NCI-H1694 (cell line): ENCODE measurements around the gene HOMER2.
"Not testable (repeated sequence)": the region's sequence is repeated elsewhere in the genome, so short reads cannot be mapped to it uniquely, and the experiment has no call there.

Experiments
- DNase-seq: peaks from one replicate; lab custom pipeline; 2025; lab: John Stamatoyannopoulos, UW

HOMER2 gene

GRCh38 chr15:82964890-82965289, 12.4 kb upstream of the HOMER2 start:
- no peak for DNase-seq

GRCh38 chr15:82963471-82964341, 11.2 kb upstream of the HOMER2 start:
- no peak for DNase-seq

- no peak for DNase-seq
Measured at GRCh38 chr15:82960766-82961165, 8.2 kb upstream of the HOMER2 start.

- no peak for DNase-seq
Measured at GRCh38 chr15:82959423-82959822, 6.9 kb upstream of the HOMER2 start.

GRCh38 chr15:82958638-82959037, 6.1 kb upstream of the HOMER2 start:
- no peak for DNase-seq

- DNase-seq: no peak
Measured at GRCh38 chr15:82951472-82952157, 905 bp downstream of the HOMER2 start.

- no peak for DNase-seq
Measured at GRCh38 chr15:82950746-82951370, 1.7 kb downstream of the HOMER2 start.

- no peak for DNase-seq
Measured at GRCh38 chr15:82950295-82950694, 2.2 kb downstream of the HOMER2 start.

- no peak for DNase-seq
Measured at GRCh38 chr15:82946155-82946701, 6.3 kb downstream of the HOMER2 start.

GRCh38 chr15:82945326-82945725, 7.2 kb downstream of the HOMER2 start:
- no peak for DNase-seq

GRCh38 chr15:82944821-82945220, 7.7 kb downstream of the HOMER2 start:
- DNase-seq: no peak

- DNase-seq: no peak
Measured at GRCh38 chr15:82944056-82944455, 8.5 kb downstream of the HOMER2 start.

GRCh38 chr15:82943176-82943575, 9.3 kb downstream of the HOMER2 start:
- no peak for DNase-seq

- DNase-seq: no peak
Measured at GRCh38 chr15:82942691-82943090, 9.8 kb downstream of the HOMER2 start.

- DNase-seq: not testable (repeated sequence)
Measured at GRCh38 chr15:82939678-82940077, 12.8 kb downstream of the HOMER2 start.

GRCh38 chr15:82937712-82938058, 14.8 kb downstream of the HOMER2 start:
- DNase-seq: no peak

- no peak for DNase-seq
Measured at GRCh38 chr15:82936966-82937711, 15.4 kb downstream of the HOMER2 start.

- no peak for DNase-seq
Measured at GRCh38 chr15:82935382-82935781, 17.1 kb downstream of the HOMER2 start.

GRCh38 chr15:82934100-82934880, 18.2 kb downstream of the HOMER2 start:
- DNase-seq: no peak

GRCh38 chr15:82933576-82933975, 18.9 kb downstream of the HOMER2 start:
- DNase-seq: no peak

GRCh38 chr15:82931221-82931620, 21.3 kb downstream of the HOMER2 start:
- no peak for DNase-seq
